Kidney capillary endothelial cell (primary cell): Measurements from ENCODE around the gene OR4K17.
"Not testable (repeated sequence)": the region's sequence is repeated elsewhere in the genome, so short reads cannot be mapped to it uniquely, and the experiment has no call there.

ENCODE experiments used
- DNase-seq: peaks from one replicate; pipeline ENCODE4 v3.0.0-alpha.2; 2018; ENCODE audit warnings: low spot score

The OR4K17 gene, protein sequence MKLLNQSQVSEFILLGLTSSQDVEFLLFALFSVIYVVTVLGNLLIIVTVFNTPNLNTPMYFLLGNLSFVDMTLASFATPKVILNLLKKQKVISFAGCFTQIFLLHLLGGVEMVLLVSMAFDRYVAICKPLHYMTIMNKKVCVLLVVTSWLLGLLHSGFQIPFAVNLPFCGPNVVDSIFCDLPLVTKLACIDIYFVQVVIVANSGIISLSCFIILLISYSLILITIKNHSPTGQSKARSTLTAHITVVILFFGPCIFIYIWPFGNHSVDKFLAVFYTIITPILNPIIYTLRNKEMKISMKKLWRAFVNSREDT

DNA sequence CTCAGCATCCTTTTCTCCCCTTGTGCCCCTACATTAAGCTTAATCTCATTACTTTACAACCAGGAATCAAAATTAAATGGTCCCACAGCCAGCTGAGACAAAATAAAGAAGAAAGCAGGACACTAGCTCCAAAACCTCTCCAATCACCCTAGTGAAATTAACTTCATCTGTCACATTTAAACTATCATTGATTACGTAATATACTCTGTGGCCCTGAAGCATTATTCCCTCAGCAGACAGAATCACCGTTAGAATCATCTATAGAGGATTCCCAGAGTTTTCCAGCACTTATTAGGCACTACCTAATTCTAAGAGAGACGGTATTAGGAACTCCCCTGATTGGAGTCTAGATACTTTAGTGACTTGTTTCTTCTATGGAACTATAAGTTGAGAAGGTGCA lies at the start of gene OR4K17:
Gene OR4K17, plus strand, starts transcription at position 302 of the 400 bp plus-strand sequence. CDS start 6,761 bp downstream, outside the sequence.
- no peak for DNase-seq

DNA sequence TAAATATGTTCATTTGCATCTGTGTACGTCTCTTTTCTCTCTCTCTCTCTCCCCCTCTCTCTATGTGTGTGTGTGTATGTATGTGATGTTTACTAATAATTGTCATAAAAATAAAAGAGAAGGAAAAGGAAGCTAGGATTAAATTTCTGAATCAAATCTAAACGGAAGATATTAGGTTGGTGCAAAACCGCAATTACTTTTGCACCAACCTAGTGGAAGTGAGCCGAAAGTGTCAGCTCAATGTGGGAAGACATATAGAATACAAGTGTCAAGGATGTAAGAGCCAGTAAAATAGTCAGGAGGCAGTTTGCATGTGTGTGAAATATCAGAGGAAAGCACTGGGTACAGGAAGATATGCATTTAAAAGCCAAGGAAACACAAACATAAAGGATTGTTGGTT lies 18.5 kb upstream of the OR4K17 start:
- DNase-seq = no peak

DNA sequence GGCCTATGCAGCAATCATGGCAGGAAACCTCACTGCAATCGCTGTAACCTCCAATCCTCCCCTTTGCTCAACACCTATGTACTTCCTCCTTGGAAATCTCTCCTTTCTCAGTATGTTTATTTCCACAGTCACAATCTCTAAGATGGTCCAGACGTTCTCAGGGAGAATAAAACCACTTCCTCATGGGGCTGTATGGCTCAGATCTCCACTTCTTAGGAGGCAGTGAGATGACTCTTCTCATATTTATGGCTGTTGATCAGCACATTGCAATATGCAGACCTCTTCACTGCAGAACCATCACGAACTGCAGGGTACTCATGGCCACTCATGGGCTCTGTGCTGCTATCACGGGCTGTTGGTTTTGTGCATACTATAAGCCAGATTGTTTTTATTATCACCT lies 17.1 kb upstream of the OR4K17 start:
- DNase-seq = no peak

DNA sequence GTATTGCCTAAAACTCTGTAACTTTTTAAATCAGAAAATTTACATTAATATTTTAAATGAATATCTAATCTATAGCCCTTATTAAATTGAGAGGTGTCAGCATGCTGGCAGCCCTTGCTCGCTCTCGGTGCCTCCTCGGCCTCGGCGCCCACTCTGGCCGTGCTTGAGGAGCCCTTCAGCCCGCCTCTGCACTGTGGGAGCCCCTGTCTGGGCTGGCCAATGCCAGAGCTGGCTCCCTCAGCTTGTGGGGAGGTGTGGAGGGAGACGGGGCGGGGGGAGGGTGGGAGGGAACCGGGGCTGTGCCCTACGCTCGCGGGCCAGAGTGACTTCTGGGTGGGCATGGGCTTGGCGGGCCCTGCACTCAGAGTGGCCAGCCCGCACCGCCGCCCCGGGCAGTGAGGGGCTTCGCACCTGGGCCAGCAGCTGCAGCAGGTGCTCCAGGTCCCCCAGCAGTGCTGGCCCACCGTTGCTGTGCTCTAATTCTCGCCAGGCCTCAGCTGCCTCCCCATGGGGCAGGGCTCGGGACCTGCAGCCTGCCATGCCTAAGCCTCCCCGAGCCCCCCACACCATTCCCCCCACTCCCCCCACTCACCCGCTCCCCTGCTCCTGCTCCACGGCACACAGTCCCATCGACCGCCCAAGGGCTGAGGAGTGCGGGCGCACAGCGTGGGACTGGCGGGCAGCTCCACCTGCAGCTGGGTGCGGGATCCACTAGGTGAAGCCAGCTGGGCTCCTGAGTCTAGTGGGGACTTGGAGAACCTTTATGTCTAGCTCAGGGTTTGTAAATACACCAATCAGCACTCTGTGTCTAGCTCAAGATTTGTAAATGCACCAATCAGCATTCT lies 11.4 kb upstream of the OR4K17 start:
- DNase-seq = not testable (repeated sequence)

DNA sequence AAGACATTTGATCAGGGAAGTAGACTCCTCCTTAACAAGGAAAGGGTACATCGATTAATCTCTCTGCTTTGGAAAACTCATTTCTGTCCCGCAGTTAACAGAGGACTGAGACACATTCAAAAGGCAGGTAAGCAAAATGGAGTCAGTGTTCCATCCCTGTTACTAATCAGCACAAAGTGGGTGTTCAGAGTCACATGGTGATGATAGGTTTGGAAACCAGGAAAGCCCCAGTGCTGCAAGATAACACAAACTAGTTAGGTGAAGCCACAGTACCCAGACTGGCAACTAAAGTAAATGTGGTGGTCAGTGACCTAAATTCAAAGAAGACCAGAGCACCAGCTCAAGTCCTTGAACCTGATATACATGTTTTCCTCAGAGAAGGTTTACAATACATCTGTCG lies 1.8 kb downstream of the OR4K17 start:
- DNase-seq = no peak

DNA sequence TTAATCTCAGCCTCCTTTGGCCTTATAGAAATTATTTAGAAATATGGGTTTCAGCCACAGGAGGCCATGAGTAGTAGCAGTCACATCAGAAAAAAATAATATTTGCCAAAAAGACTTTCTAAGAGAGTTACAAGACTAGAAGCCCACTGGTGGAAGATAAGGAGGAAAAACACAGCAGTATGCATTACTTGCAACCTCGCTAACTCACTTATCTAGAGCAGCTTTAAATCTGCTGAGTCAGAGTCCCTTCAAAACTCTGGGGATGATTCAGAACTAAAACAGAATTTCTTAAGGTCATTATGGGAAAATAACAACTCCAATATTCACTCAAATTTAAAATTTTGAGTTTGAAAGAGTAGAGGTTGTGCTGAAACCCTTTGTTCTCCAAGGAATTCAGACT lies 6.2 kb downstream of the OR4K17 start:
- no peak for DNase-seq

DNA sequence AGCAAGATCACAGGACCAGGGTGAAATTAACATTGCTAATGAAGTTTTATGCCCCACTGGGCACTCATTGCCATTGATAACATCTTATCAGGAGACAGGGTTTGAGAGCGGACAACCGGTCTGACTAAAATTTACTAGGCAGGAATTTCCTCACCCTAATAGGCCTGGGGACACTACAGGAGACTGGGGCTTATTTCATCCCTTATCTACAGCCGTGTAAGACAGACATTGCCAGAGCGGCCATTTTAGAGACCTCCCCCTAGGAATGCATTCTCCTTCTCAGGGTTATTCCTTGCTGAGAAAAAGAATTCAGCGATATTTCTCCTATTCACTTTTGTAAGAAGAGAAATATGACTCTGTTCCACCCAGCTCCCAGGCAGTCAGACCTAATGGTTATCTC lies 8.3 kb downstream of the OR4K17 start:
- no peak for DNase-seq

DNA sequence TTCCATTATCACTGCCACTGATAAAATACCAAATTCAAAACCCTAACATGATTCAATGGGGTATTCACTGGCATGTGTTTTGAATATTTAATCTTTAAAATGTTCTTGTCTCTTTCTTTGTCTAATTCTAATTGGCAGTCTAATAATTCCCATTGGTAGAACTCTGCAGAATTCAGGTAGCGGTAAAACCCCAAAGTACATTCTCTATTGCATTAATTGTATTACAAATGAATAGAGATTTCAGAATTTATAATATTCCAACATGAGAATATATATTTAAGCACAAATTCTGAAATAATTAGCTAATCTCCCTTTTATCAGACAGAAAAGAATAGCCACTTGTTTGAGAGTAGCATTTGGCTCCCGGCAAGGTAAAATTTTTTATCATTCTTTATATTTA lies 28.0 kb downstream of the OR4K17 start, which contains the start of gene OR4N5:
Gene OR4N5, plus strand, starts transcription at position 301 of the 400 bp plus-strand sequence. CDS start 4,916 bp downstream, outside the sequence.
- no peak for DNase-seq

DNA sequence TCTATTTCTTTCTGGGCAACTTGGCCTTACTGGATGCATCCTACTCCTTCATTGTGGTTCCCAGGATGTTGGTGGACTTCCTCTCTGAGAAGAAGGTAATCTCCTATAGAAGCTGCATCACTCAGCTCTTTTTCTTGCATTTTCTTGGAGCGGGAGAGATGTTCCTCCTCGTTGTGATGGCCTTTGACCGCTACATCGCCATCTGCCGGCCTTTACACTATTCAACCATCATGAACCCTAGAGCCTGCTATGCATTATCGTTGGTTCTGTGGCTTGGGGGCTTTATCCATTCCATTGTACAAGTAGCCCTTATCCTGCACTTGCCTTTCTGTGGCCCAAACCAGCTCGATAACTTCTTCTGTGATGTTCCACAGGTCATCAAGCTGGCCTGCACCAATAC lies 33.4 kb downstream of the OR4K17 start:
- no peak for DNase-seq

DNA sequence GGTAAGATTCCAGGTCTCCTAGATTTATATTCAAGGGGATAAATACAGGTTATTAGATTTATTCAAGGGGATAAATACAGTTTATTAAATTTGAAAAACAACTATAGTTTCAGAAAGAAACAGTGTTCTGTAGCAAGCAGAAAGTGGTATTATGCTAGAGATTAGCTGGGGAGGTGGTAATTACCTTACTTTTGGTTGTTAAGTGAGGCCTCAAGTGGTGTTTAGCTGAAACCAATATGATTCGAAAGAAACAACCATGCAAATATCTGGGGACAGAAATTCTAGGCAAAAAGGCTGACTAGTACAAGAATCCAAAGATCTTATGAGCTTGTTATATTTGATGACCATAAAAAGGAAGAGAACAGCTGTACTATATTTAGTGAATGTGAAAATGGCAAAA lies 34.3 kb downstream of the OR4K17 start:
- DNase-seq = no peak

DNA sequence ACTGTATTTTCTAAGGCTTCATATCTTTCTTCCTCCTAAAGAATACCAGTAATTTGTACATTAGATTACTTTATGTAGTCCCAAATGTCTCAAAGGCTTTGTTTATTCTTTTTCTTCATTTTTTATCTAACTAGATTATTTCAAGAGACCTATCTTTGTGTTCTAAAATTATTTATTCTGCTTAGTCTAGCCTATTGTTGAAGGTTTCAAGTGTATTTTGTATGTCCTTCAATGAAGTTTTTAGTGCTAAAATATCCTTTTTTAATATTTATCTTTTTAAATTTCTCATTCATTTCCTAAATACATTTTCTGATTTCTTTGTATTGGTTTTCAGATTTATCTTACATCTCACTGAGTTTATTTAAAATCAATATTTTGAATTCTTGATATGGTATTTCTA lies 53.9 kb downstream of the OR4K17 start:
- no peak for DNase-seq

DNA sequence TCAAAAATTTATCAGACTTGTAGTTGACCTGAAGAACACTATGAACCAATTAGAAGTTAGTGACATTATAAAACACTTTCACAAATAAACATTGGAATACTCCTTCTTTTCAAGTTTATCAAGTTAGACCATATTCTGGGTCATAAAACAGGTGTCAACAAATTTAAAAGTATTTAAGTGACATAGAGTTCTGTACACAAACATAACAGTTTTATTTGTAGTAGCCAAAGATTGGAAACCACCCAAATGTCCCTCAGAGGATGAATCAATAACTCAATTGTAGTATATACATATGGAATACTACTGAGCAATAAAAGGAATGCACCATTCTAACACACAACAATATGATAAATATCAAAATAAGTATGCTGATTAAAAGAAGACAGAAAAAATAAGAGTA lies 56.6 kb downstream of the OR4K17 start:
- no peak for DNase-seq

DNA sequence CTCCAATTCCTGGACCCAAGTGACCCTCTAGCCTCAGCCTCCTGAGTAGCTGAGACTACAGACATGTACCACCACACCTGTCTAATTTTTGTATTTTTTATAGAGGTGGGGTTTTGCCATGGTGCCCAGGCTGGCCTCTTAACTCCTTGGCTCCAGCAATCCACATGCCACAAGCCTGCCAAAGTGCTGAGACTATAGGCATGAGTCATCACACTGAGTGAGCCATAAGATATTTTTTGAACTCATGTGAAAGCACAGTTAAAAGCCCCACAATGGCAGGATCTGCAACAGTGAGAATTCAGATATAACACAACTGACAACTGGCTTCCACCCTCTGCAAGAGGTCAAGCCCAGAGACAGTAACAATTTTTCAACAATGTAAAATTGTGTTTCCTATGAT lies 59.3 kb downstream of the OR4K17 start:
- DNase-seq = not testable (repeated sequence)
